ENCODE results near the gene VTI1B. TPM values are rescaled to one million over a fixed set of nuclear protein-coding genes. Genes with fewer than 3 reads are reported as not detected.
"Not testable (repeated sequence)": the region's sequence is repeated elsewhere in the genome, so short reads cannot be mapped to it uniquely, and the experiment has no call there.

Gene VTI1B, protein sequence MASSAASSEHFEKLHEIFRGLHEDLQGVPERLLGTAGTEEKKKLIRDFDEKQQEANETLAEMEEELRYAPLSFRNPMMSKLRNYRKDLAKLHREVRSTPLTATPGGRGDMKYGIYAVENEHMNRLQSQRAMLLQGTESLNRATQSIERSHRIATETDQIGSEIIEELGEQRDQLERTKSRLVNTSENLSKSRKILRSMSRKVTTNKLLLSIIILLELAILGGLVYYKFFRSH
- total RNA-seq = 10 to 100 TPM; 65.7 to 71.3 TPM

DNA sequence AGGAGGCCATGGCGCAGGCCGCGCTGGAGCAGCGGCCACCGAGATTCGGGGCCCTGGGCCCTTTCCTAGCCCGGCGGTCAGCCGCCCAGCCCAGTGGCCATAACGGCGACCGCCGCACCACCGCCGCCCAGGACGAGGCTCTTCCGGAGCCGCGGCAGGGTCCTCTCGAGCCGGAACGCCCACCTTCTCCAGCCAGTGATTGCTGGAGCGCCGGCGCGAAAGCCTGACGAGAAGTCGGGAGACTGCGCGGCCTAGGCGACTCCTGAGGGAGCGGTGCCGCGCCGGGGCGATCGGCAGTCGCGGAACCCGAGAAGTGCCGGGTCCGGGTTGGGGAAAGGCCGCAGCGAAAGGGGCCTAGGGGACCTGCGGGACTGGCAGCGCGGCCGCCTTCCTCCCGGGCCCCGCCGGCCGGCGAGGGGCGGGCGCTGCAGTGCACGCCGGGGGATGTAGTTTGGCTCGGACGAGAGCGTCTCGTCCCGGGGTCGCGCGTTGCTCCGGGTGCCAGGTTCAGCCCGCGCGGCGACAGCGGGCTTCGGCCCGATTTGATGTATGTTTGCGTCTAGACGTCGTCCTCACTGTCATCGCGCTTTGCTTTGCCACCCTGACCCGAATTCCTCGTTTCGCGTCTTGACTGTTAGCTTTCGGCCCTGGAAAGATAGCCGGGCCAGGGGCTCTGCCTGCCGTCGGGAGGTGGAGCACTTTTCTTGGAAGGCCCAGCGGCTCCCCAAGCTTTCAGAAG lies at the start of gene VTI1B:
VTI1B (minus strand) TSS at position 153 of the 739 bp plus-strand sequence; CDS start at position 10, 143 bp downstream.
- H3K4me1 Mint-ChIP-seq (ENCODE audit: low read depth) = peaks cover 31% of the 10 kb centered on the region
- peak within 1 kb of the TSS; percentile 94 for H3K27ac Mint-ChIP-seq
- peak; percentile 81 to 85 for DNase-seq
- H3K36me3 Mint-ChIP-seq (ENCODE audit: insufficient read depth in 2 of 2) = peaks cover 2 to 8% of the 10 kb centered on the region in 2 donors
- H3K27me3 Mint-ChIP-seq (ENCODE audit: low read depth) = no peaks in the 10 kb centered on the region
- ATAC-seq (replicated peaks in 1 of 2) = peak; percentile 95 to 96
- H3K4me3 Mint-ChIP-seq = peak within 1 kb of the TSS; percentile 85 to 94
- H3K9me3 Mint-ChIP-seq = no peaks in the 10 kb centered on the region

- peak overlapping the region; percentile 7 to 24 for H3K4me3 Mint-ChIP-seq
- H3K36me3 Mint-ChIP-seq (ENCODE audit: insufficient read depth in 2 of 2) = no peaks in the 10 kb centered on the region
- peaks cover 11% of the 10 kb centered on the region for H3K4me1 Mint-ChIP-seq (ENCODE audit: low read depth)
- no peak overlapping the region for H3K27ac Mint-ChIP-seq
- ATAC-seq (replicated peaks in 1 of 2) (no peak), DNase-seq (no peak)
- peaks cover 54% of the 10 kb centered on the region for H3K27me3 Mint-ChIP-seq (ENCODE audit: low read depth)
- no peaks in the 10 kb centered on the region for H3K9me3 Mint-ChIP-seq
Observed at GRCh38 chr14:67722293-67722692, 47.9 kb upstream of the VTI1B start.

DNA sequence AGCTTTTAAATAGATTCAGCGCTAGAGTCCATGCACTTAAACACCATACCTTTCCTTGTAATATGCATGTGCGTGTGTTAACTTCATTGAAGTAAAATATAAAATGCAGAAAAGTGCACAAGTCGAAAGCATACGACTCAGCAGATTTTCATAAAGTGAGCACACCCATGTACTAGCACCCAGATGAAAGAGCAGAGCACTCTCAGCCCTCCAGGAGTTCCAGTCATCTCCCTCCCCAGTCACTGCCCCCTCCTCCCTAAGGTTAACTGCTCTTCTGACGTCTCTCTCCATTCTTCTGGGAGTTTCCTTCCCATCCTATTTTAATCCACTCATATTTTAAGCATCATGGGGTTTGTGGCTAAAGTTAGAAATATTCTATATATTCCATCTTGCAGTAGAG lies 47.4 kb upstream of the VTI1B start:
- Mint-ChIP-seq H3K4me3 (no peak overlapping the region), H3K27me3 (ENCODE audit: low read depth) (peaks cover 54% of the 10 kb centered on the region), H3K36me3 (ENCODE audit: insufficient read depth in 2 of 2) (no peaks in the 10 kb centered on the region), H3K9me3 (no peaks in the 10 kb centered on the region), H3K27ac (no peak overlapping the region), H3K4me1 (ENCODE audit: low read depth) (peaks cover 11% of the 10 kb centered on the region)
- no peak for ATAC-seq (replicated peaks in 1 of 2)
- DNase-seq = no peak

DNA sequence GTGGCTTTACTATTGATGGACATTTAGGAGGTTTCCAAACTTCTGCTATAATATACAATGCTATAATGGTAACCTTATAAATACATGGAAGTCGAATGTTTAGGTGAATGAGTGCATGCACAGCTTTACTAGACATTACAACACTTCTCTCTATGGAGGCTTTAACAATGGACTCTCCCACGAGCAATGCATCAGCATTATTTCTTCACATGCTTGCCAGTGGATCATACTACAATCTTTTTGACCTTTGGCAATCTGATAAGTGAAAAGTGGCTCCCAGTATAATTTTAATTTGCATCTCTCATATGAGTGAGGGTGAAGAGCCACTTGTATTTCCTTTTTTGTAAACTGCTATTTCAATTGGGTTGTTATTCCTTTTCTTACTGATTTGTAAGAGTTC lies 45.4 kb upstream of the VTI1B start:
- ATAC-seq (replicated peaks in 1 of 2) = no peak
- Mint-ChIP-seq H3K27ac (no peak overlapping the region), H3K27me3 (ENCODE audit: low read depth) (peaks cover 42% of the 10 kb centered on the region), H3K36me3 (ENCODE audit: insufficient read depth in 2 of 2) (no peaks in the 10 kb centered on the region), H3K9me3 (no peaks in the 10 kb centered on the region), H3K4me3 (no peak overlapping the region), H3K4me1 (ENCODE audit: low read depth) (peaks cover 11% of the 10 kb centered on the region)
- no peak for DNase-seq

- not testable (repeated sequence) for H3K4me3 Mint-ChIP-seq; ATAC-seq (replicated peaks in 1 of 2); H3K36me3 Mint-ChIP-seq (ENCODE audit: insufficient read depth in 2 of 2); H3K9me3 Mint-ChIP-seq; H3K27ac Mint-ChIP-seq; DNase-seq
- peaks cover 37% of the 10 kb centered on the region for H3K27me3 Mint-ChIP-seq (ENCODE audit: low read depth)
- H3K4me1 Mint-ChIP-seq (ENCODE audit: low read depth) = peaks cover 11% of the 10 kb centered on the region
Observed at GRCh38 chr14:67719385-67719784, 45.0 kb upstream of the VTI1B start.

DNA sequence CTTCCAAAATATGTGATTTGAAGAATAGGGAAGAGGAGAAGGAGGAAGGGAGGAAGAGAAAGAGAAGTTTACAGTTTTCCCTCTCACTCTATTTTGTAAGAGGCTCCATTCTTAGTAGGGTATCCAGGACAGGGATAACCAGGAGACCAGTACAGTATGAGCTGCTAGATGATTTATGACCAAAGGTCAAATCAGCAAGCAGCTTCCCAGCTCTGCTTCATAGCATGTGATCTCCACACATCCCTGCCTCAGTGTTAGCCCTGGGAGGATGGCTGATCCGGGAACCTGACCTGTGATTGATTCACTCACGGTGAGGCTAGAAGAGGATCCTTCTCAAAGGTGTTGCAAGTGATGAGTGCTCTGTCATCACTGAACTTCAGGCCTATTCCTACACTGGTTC lies 43.8 kb upstream of the VTI1B start:
- H3K36me3 Mint-ChIP-seq (ENCODE audit: insufficient read depth in 2 of 2) = no peaks in the 10 kb centered on the region
- no peak for DNase-seq
- ATAC-seq (replicated peaks in 1 of 2) = no peak
- no peaks in the 10 kb centered on the region for H3K9me3 Mint-ChIP-seq
- peaks cover 26% of the 10 kb centered on the region for H3K27me3 Mint-ChIP-seq (ENCODE audit: low read depth)
- H3K27ac Mint-ChIP-seq = no peak overlapping the region
- H3K4me1 Mint-ChIP-seq (ENCODE audit: low read depth) = peaks cover 11% of the 10 kb centered on the region
- H3K4me3 Mint-ChIP-seq = no peak overlapping the region

DNA sequence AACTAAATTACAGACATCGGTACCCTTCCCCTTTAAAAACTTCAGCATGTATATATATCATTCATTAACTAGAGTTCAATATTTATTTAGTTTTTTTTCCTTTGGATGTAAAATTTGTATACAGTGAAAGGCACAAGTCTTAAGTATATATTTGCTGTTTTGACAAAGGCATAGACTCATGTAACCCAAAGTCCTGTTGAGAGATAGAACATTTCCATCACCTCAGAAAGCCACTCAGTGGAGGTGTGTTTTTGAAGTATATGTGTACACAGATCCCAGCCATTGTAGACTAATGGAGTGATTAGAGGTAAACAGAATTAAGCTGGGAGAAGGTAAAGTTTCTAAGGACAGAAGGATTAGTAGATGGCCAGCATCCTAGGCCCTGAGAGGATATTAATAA lies 42.6 kb upstream of the VTI1B start:
- Mint-ChIP-seq H3K36me3 (ENCODE audit: insufficient read depth in 2 of 2) (no peaks in the 10 kb centered on the region), H3K4me1 (ENCODE audit: low read depth) (peaks cover 3% of the 10 kb centered on the region), H3K27me3 (ENCODE audit: low read depth) (peaks cover 14% of the 10 kb centered on the region), H3K4me3 (no peak overlapping the region), H3K27ac (no peak overlapping the region), H3K9me3 (no peaks in the 10 kb centered on the region)
- DNase-seq = no peak
- ATAC-seq (replicated peaks in 1 of 2) = no peak

GRCh38 chr14:67710209-67710608 lies 35.8 kb upstream of the VTI1B start:
- Mint-ChIP-seq H3K4me3 (no peak overlapping the region), H3K4me1 (ENCODE audit: low read depth) (no peaks in the 10 kb centered on the region), H3K27me3 (ENCODE audit: low read depth) (peaks cover 2% of the 10 kb centered on the region), H3K9me3 (peaks cover 0 to 6% of the 10 kb centered on the region in 2 donors), H3K27ac (no peak overlapping the region), H3K36me3 (ENCODE audit: insufficient read depth in 2 of 2) (peaks cover 2 to 7% of the 10 kb centered on the region in 2 donors)
- ATAC-seq (replicated peaks in 1 of 2) (no peak), DNase-seq (no peak)

DNA sequence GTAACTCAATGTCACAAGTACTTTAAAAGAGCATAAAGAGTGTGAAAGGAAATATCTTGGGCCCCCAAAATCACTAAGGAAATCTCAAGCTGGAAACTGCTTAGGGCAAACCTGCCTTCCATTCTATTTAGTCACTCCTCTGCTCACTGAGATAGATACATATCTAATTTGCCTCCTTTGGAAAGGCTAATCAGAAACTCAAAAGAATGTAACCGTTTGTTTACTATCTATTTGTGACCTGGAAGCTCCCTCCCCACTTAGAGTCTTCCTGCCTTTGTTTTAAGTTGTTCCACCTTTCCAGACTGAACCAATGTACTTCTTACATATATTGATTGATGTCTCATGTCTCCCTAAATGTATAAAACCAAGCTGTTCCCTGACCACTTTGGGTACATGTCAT lies 35.4 kb upstream of the VTI1B start:
- H3K36me3 Mint-ChIP-seq (ENCODE audit: insufficient read depth in 2 of 2); H3K27me3 Mint-ChIP-seq (ENCODE audit: low read depth); H3K4me3 Mint-ChIP-seq; DNase-seq; H3K9me3 Mint-ChIP-seq; ATAC-seq (replicated peaks in 1 of 2); H3K4me1 Mint-ChIP-seq (ENCODE audit: low read depth); H3K27ac Mint-ChIP-seq: not testable (repeated sequence)

- not testable (repeated sequence) for H3K4me1 Mint-ChIP-seq (ENCODE audit: low read depth); H3K27ac Mint-ChIP-seq; ATAC-seq (replicated peaks in 1 of 2); H3K9me3 Mint-ChIP-seq; H3K36me3 Mint-ChIP-seq (ENCODE audit: insufficient read depth in 2 of 2); H3K4me3 Mint-ChIP-seq; DNase-seq
- peaks cover 11% of the 10 kb centered on the region for H3K27me3 Mint-ChIP-seq (ENCODE audit: low read depth)
Observed at GRCh38 chr14:67709346-67709745, 34.9 kb upstream of the VTI1B start.

DNA sequence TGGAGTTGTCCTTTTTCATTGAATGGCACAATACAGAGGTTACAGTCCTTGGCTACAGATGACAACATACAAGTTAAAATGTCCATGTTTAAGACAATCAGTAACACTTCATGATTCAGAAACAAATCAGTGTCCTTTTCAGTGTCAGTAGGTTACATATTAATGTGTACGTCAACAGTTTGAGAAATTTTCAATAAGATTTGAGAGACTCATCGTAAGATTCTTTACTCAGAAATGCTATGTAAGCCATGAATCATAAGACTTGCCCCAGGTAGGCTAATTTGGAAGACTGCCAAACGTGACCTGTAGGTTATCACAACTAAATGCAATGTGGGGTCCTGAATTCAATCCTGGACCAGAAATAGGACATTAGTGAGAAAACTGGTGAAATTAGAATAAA lies 30.8 kb upstream of the VTI1B start:
- H3K4me3 Mint-ChIP-seq = no peak overlapping the region
- peaks cover 11% of the 10 kb centered on the region for H3K27me3 Mint-ChIP-seq (ENCODE audit: low read depth)
- H3K4me1 Mint-ChIP-seq (ENCODE audit: low read depth) = peaks cover 13% of the 10 kb centered on the region
- ATAC-seq (replicated peaks in 1 of 2) (no peak), DNase-seq (no peak)
- peaks cover 0 to 2% of the 10 kb centered on the region in 2 donors for H3K9me3 Mint-ChIP-seq
- H3K36me3 Mint-ChIP-seq (ENCODE audit: insufficient read depth in 2 of 2) = peaks cover 2 to 4% of the 10 kb centered on the region in 2 donors
- no peak overlapping the region for H3K27ac Mint-ChIP-seq

DNA sequence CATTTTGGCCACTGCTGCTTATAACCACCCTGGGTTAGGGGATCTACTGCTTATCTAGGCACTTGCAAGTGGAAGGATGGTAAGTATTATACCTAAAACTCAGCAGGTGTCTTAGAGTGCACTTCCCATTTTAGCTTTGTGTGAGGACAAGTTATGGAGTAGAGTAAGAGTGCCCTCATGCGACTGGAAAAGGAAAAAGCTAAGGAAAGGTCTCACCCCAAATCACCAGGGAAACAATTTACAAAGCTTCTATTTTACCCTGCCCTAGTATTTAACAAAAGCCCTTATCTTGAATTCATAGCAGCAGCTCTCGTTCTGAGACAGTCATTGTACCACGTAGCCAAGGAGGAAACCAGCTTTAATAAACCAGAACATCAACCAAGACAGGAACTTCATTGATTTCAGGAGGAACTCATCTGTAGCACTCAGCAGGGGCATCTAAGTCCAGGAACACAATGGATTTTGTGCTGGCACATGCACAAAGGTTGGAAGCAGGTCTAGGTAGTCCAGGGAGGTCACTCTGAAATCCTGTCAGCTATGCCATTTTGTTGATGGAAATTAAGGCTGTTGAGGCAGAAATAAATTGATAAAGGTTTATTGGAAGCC lies 30.2 kb upstream of the VTI1B start:
- peaks cover 11% of the 10 kb centered on the region for H3K27me3 Mint-ChIP-seq (ENCODE audit: low read depth)
- DNase-seq (peak; percentile 39 to 44), ATAC-seq (replicated peaks in 1 of 2) (peak; percentile 69 to 80)
- H3K9me3 Mint-ChIP-seq = no peaks in the 10 kb centered on the region
- H3K27ac Mint-ChIP-seq = no peak overlapping the region
- no peak overlapping the region for H3K4me3 Mint-ChIP-seq
- no peaks in the 10 kb centered on the region for H3K36me3 Mint-ChIP-seq (ENCODE audit: insufficient read depth in 2 of 2)
- H3K4me1 Mint-ChIP-seq (ENCODE audit: low read depth) = peaks cover 13% of the 10 kb centered on the region

- no peak for DNase-seq
- no peaks in the 10 kb centered on the region for H3K9me3 Mint-ChIP-seq
- ATAC-seq (replicated peaks in 1 of 2) = no peak
- no peak overlapping the region for H3K4me3 Mint-ChIP-seq
- H3K27me3 Mint-ChIP-seq (ENCODE audit: low read depth) = peaks cover 11% of the 10 kb centered on the region
- H3K36me3 Mint-ChIP-seq (ENCODE audit: insufficient read depth in 2 of 2) = no peaks in the 10 kb centered on the region
- H3K27ac Mint-ChIP-seq = no peak overlapping the region
- peaks cover 13% of the 10 kb centered on the region for H3K4me1 Mint-ChIP-seq (ENCODE audit: low read depth)
Observed at GRCh38 chr14:67703997-67704396, 29.6 kb upstream of the VTI1B start.

All from activated T-cell treated with anti-CD3 and anti-CD28 coated beads, Interleukin-2, amount 50 U/mL, for 72 hours (primary cell).